ENCODE results near the gene PRSS37.
"Not testable (repeated sequence)": the region's sequence is repeated elsewhere in the genome, so short reads cannot be mapped to it uniquely, and the experiment has no call there.

The PRSS37 gene

GRCh38 chr7:141864765-141865447 is 23.6 kb upstream of the PRSS37 start:
- Histone ChIP-seq H3K4me3 (ENCODE audit: low read depth in 1 of 2, low read length in 2 of 2) (no peak overlapping the region), H3K9ac (ENCODE audit: low read depth in 1 of 2, low read length in 2 of 2) (no peak overlapping the region), H3K36me3 (ENCODE audit: control insufficient read depth in 1 of 2, insufficient read depth in 2 of 2, low read length in 2 of 2) (no peaks in the 10 kb centered on the region), H3K4me1 (ENCODE audit: control insufficient read depth in 1 of 2, insufficient read depth in 2 of 2, low read length in 2 of 2) (no peaks in the 10 kb centered on the region), H3K9me3 (ENCODE audit: control insufficient read depth in 1 of 2, low read length in 2 of 2) (no peaks in the 10 kb centered on the region), H3K27me3 (ENCODE audit: control insufficient read depth in 1 of 2, insufficient read depth in 2 of 2, low read length in 2 of 2) (no peaks in the 10 kb centered on the region), H3K27ac (ENCODE audit: low read depth, low read length) (no peak overlapping the region)

GRCh38 chr7:141860207-141860606 is 18.9 kb upstream of the PRSS37 start:
- Histone ChIP-seq H3K9me3 (ENCODE audit: control insufficient read depth in 1 of 2, low read length in 2 of 2) (peaks cover 3 to 5% of the 10 kb centered on the region in 2 donors), H3K9ac (ENCODE audit: low read depth in 1 of 2, low read length in 2 of 2) (no peak overlapping the region), H3K36me3 (ENCODE audit: control insufficient read depth in 1 of 2, insufficient read depth in 2 of 2, low read length in 2 of 2) (no peaks in the 10 kb centered on the region), H3K4me1 (ENCODE audit: control insufficient read depth in 1 of 2, insufficient read depth in 2 of 2, low read length in 2 of 2) (no peaks in the 10 kb centered on the region), H3K27ac (ENCODE audit: low read depth, low read length) (no peak overlapping the region), H3K4me3 (ENCODE audit: low read depth in 1 of 2, low read length in 2 of 2) (no peak overlapping the region), H3K27me3 (ENCODE audit: control insufficient read depth in 1 of 2, insufficient read depth in 2 of 2, low read length in 2 of 2) (no peaks in the 10 kb centered on the region)

- H3K4me1 ChIP-seq (ENCODE audit: control insufficient read depth in 1 of 2, insufficient read depth in 2 of 2, low read length in 2 of 2), result peaks cover 0 to 3% of the 10 kb centered on the region in 2 donors
These were observed 6.7 kb upstream of the PRSS37 start for GRCh38 chr7:141847996-141848395.

GRCh38 chr7:141844256-141844655 is 3.0 kb upstream of the PRSS37 start:
- no peak overlapping the region for H3K4me3 ChIP-seq (ENCODE audit: low read depth in 1 of 2, low read length in 2 of 2)
- H3K27me3 ChIP-seq (ENCODE audit: control insufficient read depth in 1 of 2, insufficient read depth in 2 of 2, low read length in 2 of 2), result no peaks in the 10 kb centered on the region
- no peaks in the 10 kb centered on the region for H3K36me3 ChIP-seq (ENCODE audit: control insufficient read depth in 1 of 2, insufficient read depth in 2 of 2, low read length in 2 of 2)
- H3K9me3 ChIP-seq (ENCODE audit: control insufficient read depth in 1 of 2, low read length in 2 of 2), result peaks cover 0 to 3% of the 10 kb centered on the region in 2 donors
- H3K27ac ChIP-seq (ENCODE audit: low read depth, low read length), result no peak overlapping the region
- H3K4me1 ChIP-seq (ENCODE audit: control insufficient read depth in 1 of 2, insufficient read depth in 2 of 2, low read length in 2 of 2), result peaks cover 8 to 11% of the 10 kb centered on the region in 2 donors
- H3K9ac ChIP-seq (ENCODE audit: low read depth in 1 of 2, low read length in 2 of 2), result no peak overlapping the region

More at GRCh38 chr7:141847996-141848395, 6.7 kb upstream of the PRSS37 start:
- no peaks in the 10 kb centered on the region for H3K36me3 ChIP-seq (ENCODE audit: control insufficient read depth in 1 of 2, insufficient read depth in 2 of 2, low read length in 2 of 2)
- H3K9me3 ChIP-seq (ENCODE audit: control insufficient read depth in 1 of 2, low read length in 2 of 2), result peaks cover 5 to 6% of the 10 kb centered on the region in 2 donors
- no peak overlapping the region for H3K4me3 ChIP-seq (ENCODE audit: low read depth in 1 of 2, low read length in 2 of 2)
- H3K9ac ChIP-seq (ENCODE audit: low read depth in 1 of 2, low read length in 2 of 2), result no peak overlapping the region
- H3K27ac ChIP-seq (ENCODE audit: low read depth, low read length), result no peak overlapping the region
- H3K27me3 ChIP-seq (ENCODE audit: control insufficient read depth in 1 of 2, insufficient read depth in 2 of 2, low read length in 2 of 2), result no peaks in the 10 kb centered on the region

GRCh38 chr7:141842904-141843303 is 1.6 kb upstream of the PRSS37 start:
- Histone ChIP-seq H3K27me3 (ENCODE audit: control insufficient read depth in 1 of 2, insufficient read depth in 2 of 2, low read length in 2 of 2) (no peaks in the 10 kb centered on the region), H3K4me1 (ENCODE audit: control insufficient read depth in 1 of 2, insufficient read depth in 2 of 2, low read length in 2 of 2) (peaks cover 8 to 11% of the 10 kb centered on the region in 2 donors), H3K4me3 (ENCODE audit: low read depth in 1 of 2, low read length in 2 of 2) (no peak overlapping the region), H3K9me3 (ENCODE audit: control insufficient read depth in 1 of 2, low read length in 2 of 2) (peaks cover 0 to 3% of the 10 kb centered on the region in 2 donors), H3K9ac (ENCODE audit: low read depth in 1 of 2, low read length in 2 of 2) (no peak overlapping the region), H3K27ac (ENCODE audit: low read depth, low read length) (no peak overlapping the region), H3K36me3 (ENCODE audit: control insufficient read depth in 1 of 2, insufficient read depth in 2 of 2, low read length in 2 of 2) (no peaks in the 10 kb centered on the region)

- Histone ChIP-seq H3K4me3 (ENCODE audit: low read depth in 1 of 2, low read length in 2 of 2) (no peak overlapping the region), H3K27ac (ENCODE audit: low read depth, low read length) (no peak overlapping the region), H3K9ac (ENCODE audit: low read depth in 1 of 2, low read length in 2 of 2) (no peak overlapping the region), H3K4me1 (ENCODE audit: control insufficient read depth in 1 of 2, insufficient read depth in 2 of 2, low read length in 2 of 2) (peaks cover 8 to 11% of the 10 kb centered on the region in 2 donors), H3K36me3 (ENCODE audit: control insufficient read depth in 1 of 2, insufficient read depth in 2 of 2, low read length in 2 of 2) (no peaks in the 10 kb centered on the region), H3K9me3 (ENCODE audit: control insufficient read depth in 1 of 2, low read length in 2 of 2) (no peaks in the 10 kb centered on the region), H3K27me3 (ENCODE audit: control insufficient read depth in 1 of 2, insufficient read depth in 2 of 2, low read length in 2 of 2) (no peaks in the 10 kb centered on the region)
These were observed 577 bp downstream of the PRSS37 start for GRCh38 chr7:141840708-141841107.

GRCh38 chr7:141839256-141839655 is 2.0 kb downstream of the PRSS37 start:
- no peak overlapping the region for H3K4me3 ChIP-seq (ENCODE audit: low read depth in 1 of 2, low read length in 2 of 2)
- H3K9ac ChIP-seq (ENCODE audit: low read depth in 1 of 2, low read length in 2 of 2), result no peak overlapping the region
- peaks cover 8 to 11% of the 10 kb centered on the region in 2 donors for H3K4me1 ChIP-seq (ENCODE audit: control insufficient read depth in 1 of 2, insufficient read depth in 2 of 2, low read length in 2 of 2)
- H3K36me3 ChIP-seq (ENCODE audit: control insufficient read depth in 1 of 2, insufficient read depth in 2 of 2, low read length in 2 of 2), result no peaks in the 10 kb centered on the region
- no peaks in the 10 kb centered on the region for H3K27me3 ChIP-seq (ENCODE audit: control insufficient read depth in 1 of 2, insufficient read depth in 2 of 2, low read length in 2 of 2)
- no peaks in the 10 kb centered on the region for H3K9me3 ChIP-seq (ENCODE audit: control insufficient read depth in 1 of 2, low read length in 2 of 2)
- no peak overlapping the region for H3K27ac ChIP-seq (ENCODE audit: low read depth, low read length)

- Histone ChIP-seq H3K4me3 (ENCODE audit: low read depth in 1 of 2, low read length in 2 of 2) (no peak overlapping the region), H3K4me1 (ENCODE audit: control insufficient read depth in 1 of 2, insufficient read depth in 2 of 2, low read length in 2 of 2) (peaks cover 8 to 11% of the 10 kb centered on the region in 2 donors)
These were observed 2.7 kb downstream of the PRSS37 start for GRCh38 chr7:141838581-141838980.

GRCh38 chr7:141837683-141838082 is 3.6 kb downstream of the PRSS37 start:
- no peaks in the 10 kb centered on the region for H3K27me3 ChIP-seq (ENCODE audit: control insufficient read depth in 1 of 2, insufficient read depth in 2 of 2, low read length in 2 of 2)
- no peaks in the 10 kb centered on the region for H3K36me3 ChIP-seq (ENCODE audit: control insufficient read depth in 1 of 2, insufficient read depth in 2 of 2, low read length in 2 of 2)
- no peaks in the 10 kb centered on the region for H3K9me3 ChIP-seq (ENCODE audit: control insufficient read depth in 1 of 2, low read length in 2 of 2)
- H3K27ac ChIP-seq (ENCODE audit: low read depth, low read length), result no peak overlapping the region
- no peak overlapping the region for H3K4me3 ChIP-seq (ENCODE audit: low read depth in 1 of 2, low read length in 2 of 2)
- peaks cover 7 to 8% of the 10 kb centered on the region in 2 donors for H3K4me1 ChIP-seq (ENCODE audit: control insufficient read depth in 1 of 2, insufficient read depth in 2 of 2, low read length in 2 of 2)
- no peak overlapping the region for H3K9ac ChIP-seq (ENCODE audit: low read depth in 1 of 2, low read length in 2 of 2)

More at GRCh38 chr7:141838581-141838980, 2.7 kb downstream of the PRSS37 start:
- H3K27me3 ChIP-seq (ENCODE audit: control insufficient read depth in 1 of 2, insufficient read depth in 2 of 2, low read length in 2 of 2), result no peaks in the 10 kb centered on the region
- H3K36me3 ChIP-seq (ENCODE audit: control insufficient read depth in 1 of 2, insufficient read depth in 2 of 2, low read length in 2 of 2), result no peaks in the 10 kb centered on the region
- no peak overlapping the region for H3K9ac ChIP-seq (ENCODE audit: low read depth in 1 of 2, low read length in 2 of 2)
- no peak overlapping the region for H3K27ac ChIP-seq (ENCODE audit: low read depth, low read length)
- no peaks in the 10 kb centered on the region for H3K9me3 ChIP-seq (ENCODE audit: control insufficient read depth in 1 of 2, low read length in 2 of 2)

- not testable (repeated sequence) for H3K27ac ChIP-seq (ENCODE audit: low read depth, low read length); H3K4me1 ChIP-seq (ENCODE audit: control insufficient read depth in 1 of 2, insufficient read depth in 2 of 2, low read length in 2 of 2); H3K36me3 ChIP-seq (ENCODE audit: control insufficient read depth in 1 of 2, insufficient read depth in 2 of 2, low read length in 2 of 2); H3K9ac ChIP-seq (ENCODE audit: low read depth in 1 of 2, low read length in 2 of 2); H3K4me3 ChIP-seq (ENCODE audit: low read depth in 1 of 2, low read length in 2 of 2); H3K27me3 ChIP-seq (ENCODE audit: control insufficient read depth in 1 of 2, insufficient read depth in 2 of 2, low read length in 2 of 2)
- peaks cover 8 to 20% of the 10 kb centered on the region in 2 donors for H3K9me3 ChIP-seq (ENCODE audit: control insufficient read depth in 1 of 2, low read length in 2 of 2)
These were observed 18.9 kb downstream of the PRSS37 start for GRCh38 chr7:141822432-141822831.

All from duodenal mucosa (tissue), 2 donors.